Stimulated activated CD8-positive, alpha-beta memory T cell treated with anti-CD3 and anti-CD28 coated beads, Interleukin-12 subunit alpha, Interleukin-12 subunit beta, amount 100 ng/mL, for 24 hours (primary cell): ENCODE measurements around the gene LRRTM4.

ENCODE experiments used
- DNase-seq: peaks from one replicate; pipeline ENCODE4 v3.0.0-alpha.2; 2020; ENCODE audit errors: extremely low read depth

Gene LRRTM4

DNA sequence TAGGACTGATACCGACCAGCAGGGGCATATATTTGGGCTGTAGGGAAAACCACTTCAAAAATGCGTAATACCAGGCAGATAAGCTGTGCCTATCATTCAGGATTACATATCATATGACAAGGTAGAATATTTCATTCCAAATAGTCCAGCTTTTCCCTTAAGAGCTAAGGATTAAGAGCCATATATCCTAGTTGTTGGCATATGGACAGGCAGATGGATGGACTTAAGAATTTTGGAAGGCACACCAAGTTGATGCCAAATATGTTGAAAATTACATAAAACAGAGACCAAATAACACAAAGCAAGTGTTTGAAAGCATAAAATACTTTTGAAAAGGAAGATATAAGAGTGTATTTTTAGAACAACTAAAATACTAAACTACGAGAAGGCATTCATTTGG, 52.1 kb downstream of the LRRTM4 start:
- no peak for DNase-seq

DNA sequence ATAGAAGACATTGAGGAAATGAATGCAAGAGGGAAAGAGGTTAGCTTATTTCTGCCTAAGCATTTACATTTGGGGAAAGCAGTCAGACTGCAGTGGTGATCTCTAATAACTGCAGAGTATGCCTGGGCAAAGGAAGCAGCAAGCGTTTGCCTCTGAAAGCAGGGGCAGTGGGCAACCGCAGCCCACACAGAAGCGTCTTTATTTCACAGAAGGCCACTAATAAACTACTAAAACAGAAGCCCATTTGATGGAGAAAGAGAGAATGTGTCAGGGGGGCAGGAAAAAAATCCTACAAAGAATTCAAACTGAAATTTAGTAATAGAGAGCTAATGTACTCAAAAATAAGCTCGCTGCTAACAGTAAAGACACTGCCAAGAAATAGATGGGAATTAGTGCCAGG, 53.1 kb downstream of the LRRTM4 start:
- DNase-seq, result no peak

DNA sequence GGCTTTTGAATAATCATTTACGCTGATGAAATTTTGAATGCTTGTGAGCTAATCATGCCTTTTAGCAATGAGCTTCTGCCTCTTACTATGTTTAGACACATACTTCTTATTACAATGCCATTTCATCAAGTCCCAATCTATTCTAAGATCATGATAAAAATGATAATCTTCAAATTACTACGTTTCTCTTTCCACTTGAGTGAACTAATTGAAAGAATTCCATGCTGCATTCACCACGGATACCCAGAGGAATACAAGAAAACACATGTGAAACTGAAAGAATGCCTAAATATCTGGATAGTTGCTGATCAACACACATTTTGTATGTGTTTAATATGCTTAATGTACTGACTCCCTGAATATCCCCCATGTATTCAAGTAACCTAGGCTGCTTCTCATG, 62.3 kb downstream of the LRRTM4 start:
- no peak for DNase-seq

DNA sequence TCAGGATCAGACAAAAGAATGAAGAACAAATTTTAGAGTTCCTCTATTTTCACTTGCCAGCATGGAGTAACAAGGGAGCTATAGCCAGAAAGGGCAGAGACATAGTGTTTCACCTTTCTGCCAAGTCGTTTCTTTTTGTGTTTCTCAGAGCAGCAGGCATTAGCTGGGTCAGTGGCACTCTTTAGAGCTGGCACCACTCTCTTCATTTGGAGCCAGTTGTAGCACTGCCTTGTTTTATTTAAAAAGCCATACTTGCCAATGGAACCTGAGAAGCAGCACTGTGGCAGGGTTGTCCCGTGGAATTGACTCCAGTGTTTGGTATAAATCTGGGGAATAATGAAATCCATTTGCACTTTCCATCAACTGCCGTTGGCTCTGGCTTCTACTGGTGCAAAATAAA, 64.0 kb downstream of the LRRTM4 start:
- DNase-seq, result no peak

DNA sequence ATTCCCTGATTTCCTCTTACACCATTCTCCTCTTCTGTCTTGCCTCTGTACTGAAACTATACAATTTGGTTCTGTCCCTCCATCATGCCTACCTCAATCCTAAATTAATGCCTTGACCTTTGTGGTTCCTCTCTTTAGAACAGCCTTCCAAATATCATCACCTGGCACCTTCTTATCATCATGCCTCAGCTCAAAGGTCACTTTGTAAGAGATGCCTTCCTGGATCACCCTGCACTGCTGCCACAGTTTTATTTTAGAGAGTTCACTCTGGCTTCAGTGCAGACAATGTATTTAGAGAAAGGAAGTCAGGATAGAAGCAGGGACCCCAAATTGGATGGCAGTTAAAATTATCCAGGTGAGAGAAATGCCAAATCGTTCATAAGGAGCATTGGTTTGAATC, 64.5 kb downstream of the LRRTM4 start:
- no peak for DNase-seq

DNA sequence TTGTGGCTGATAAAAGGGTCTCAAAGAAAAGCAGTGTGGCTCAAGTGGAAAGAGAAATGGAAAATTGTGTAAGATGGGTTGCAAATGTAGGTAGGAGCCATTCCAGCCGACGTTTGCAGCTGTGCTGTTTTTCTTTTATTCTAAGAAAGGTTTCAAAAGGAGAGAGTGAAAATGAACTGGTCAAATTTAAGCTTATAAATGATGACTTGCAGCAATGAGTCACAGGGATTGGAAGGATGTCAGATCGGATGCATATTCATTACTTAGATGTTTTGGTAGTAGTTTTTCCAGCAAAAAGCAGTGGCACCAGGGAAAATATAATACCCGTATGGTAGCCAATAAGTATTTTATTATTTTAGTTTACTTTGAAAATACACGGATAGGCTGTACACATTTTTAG, 79.1 kb downstream of the LRRTM4 start:
- DNase-seq, result no peak

DNA sequence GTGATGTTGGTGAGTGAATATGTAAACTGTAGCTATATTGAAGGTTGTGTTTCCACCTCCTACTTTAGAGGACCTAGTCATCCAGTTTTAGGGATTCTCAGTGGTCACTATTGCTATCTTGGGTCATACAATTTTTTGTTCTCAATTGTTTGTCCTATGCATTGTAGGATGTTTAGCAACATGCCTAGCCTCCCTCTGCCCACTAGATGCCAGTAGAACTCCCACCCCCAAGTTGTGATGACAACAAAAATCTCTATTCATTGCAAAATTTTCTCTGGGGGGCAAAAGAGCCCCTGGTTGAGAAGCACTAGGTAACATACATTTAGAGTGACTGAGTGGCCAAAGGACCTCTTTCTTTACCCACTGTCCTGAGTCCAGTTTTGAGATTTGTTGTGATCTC, 87.3 kb downstream of the LRRTM4 start:
- DNase-seq, result no peak

DNA sequence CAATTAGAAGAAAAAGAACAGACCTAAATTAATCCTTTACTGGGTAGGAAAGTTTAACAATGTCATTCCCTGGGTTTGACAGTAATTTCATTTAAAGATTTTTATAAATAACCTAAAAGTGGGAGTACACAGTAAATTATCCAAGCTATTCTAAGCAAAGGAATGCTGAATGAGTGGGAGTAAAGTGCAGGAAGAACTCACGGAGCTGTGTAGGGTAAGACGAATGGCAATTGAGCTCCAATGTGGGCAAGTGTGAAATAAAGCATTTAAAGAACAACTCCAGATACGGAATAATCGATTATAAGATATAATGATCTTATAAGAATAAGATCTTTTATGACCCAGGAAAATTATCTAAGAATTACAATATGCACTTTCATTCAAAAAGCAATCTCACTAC, 93.2 kb downstream of the LRRTM4 start:
- no peak for DNase-seq

DNA sequence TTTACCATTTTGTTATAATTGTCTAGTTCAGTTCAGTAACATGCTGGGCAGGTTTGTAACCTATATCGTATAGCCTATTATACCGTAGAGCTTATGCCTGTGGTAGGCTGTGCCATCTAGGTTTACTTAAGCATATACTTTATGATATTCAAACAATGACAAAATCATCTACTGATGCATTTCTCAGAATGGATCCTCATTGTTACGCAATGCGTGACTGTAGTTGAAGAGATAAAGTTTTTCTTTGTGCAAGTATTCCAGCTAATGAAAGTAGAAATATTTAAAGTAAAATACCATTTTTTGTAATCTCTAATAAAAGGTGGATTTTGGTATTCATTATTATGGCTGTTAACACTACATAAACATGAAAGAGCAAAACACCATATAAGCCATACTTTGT, 100.2 kb downstream of the LRRTM4 start:
- no peak for DNase-seq

DNA sequence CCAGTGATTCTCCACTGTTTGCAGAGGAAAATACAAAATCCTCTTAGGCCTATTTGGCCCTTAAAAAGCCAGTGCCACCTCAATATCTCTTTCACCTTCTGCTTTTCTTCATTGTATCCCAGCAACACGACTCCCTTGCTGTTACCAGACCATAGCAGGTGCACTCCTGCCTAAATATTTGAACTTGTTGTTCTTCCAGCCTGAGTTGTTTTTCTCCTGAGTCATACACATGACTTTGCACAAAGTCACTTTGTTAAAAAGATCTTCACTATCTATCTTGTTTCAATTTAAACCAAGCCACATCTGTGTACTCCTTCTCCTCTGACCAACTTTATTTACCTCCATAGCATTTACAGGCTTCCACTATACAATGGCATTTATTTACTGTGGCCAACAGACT, 103.6 kb downstream of the LRRTM4 start:
- no peak for DNase-seq

DNA sequence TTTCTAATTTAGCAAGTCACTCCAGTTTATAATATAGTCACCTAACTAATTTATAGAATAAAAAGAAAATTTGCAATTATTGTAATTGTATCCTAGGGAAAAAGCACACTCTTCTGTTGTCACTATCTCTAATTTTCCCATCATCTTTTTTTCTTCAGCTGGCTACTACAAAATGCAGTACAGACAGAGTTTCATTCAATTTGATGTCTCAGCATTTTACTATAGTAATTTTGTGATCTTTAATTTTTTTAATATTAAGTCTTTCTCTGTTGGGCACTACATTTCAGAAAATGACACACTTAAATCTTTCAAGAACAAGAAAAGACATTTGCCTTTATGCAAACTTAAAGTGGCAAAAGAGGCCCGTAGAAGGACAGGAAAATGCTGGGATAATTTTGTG, 118.0 kb downstream of the LRRTM4 start:
- no peak for DNase-seq

DNA sequence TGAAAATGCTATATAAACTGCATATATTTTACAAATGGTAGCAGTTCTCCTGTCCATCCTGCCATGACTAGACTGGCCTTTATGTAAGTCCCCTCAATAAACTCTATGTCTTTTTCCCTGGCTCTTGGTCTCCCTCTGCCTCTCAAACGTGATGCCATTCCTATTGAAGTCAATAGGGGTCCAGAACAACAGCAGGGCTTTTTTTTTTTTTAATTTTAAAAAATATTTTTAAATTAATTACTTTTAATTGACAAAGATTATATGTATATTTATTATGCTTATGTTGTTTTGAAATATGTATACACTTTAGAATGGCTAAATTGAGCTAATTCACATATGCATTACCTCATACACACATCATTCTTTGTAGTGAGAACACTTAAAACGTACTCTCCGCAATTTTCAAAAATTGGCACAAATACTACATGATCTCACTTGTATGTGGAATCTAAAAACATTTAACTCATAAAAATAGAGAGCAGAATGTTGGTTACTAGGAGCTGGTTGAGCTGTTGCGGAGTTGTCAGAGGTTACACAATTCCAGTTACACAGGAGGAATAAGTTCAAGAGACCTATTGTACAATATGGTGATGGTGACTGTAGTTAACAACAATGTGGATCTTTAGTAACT, 123.1 kb downstream of the LRRTM4 start:
- DNase-seq, result no peak

DNA sequence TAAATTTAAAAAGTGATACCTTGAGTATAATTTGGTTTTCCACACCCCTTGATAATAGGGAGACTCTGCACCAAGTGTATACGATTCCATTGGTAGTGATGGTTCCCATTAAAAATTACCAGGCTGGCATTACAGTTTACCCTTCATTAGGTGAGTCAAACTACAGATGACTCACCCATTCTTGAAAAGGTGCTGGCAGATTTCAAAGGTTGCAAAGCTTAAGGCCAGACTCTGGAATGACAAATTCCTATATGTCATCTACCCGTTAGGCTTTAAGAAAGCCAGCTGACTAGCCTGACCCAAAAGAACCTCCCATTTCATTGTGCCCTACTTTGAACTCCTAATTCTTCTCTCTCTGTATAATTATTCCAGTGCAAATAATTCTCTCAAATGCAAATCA, 124.4 kb downstream of the LRRTM4 start:
- no peak for DNase-seq

DNA sequence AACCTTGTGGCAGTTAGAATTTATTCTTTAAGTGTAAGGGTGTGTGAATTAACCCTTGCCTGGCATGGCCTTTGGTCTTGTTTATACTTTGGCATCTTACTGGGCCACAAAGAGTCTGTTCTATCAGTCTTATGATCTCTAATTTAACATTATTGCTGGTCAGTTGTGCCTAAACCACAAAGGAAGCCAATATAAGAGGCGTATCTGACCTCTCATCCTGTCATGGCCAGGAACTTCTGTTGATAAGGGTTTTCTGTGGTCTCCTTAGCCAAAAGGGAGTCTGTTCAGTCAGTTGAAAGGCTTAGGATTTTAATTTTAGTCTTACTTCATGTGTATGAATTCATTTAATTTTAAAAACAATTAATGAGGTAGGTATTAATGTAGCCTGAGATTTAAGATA, 127.2 kb downstream of the LRRTM4 start:
- DNase-seq, result no peak

DNA sequence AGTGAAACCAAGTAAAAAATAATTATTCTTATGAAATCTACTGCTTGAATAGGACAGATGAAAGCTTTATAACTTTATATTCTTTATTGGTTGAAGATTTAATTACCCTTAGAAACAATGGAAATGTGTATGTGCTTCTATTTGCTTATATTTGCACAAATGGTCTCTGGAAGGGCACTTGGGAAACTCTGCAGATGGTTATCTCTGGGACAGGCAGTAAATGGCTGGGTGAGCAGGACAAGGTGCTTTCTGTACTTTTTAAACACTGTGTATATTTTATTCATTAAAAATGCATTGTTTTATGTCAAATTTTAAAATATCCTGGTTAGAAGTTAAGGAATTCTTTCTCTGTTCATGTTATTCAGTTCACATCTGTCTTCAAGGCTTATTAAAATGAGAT, 131.1 kb downstream of the LRRTM4 start:
- DNase-seq, result no peak

DNA sequence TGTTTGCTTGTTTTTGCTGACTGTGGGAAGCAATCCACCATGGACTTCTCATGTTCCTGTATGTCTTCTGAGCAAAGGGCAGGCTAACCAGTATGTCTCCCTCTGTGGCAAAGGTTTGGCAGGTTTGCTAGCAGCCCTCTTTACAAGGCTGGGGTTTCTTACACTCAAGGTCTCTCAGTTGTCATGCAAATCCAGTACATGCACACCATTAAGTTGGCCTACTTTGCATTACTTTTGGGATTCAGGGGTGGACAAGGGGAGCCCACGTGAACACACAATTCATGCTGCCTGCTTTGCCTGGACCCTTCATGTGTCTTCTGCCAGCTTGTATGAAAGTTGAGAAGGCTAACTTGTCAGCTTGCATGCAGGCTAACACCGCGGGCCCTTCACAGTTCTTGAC, 134.9 kb downstream of the LRRTM4 start:
- DNase-seq, result no peak

DNA sequence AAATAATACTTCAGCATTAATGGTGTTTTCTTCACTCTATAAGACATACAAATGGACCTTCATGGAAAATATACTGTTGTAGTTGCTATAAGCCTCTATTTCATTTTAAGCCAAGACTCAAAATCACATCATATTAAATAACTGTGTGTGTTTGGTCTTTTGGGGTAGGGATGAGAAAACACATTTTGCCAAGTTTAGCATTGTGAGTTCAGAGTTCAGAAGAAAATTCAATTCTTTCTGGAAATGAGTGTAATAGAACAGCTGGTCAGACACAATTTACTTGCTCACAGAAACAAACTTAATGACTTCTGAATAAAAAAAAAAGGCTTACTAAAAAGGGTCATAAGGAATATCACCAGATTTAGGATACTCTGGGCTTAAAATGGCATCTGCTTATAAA, 149.5 kb downstream of the LRRTM4 start:
- DNase-seq, result no peak

DNA sequence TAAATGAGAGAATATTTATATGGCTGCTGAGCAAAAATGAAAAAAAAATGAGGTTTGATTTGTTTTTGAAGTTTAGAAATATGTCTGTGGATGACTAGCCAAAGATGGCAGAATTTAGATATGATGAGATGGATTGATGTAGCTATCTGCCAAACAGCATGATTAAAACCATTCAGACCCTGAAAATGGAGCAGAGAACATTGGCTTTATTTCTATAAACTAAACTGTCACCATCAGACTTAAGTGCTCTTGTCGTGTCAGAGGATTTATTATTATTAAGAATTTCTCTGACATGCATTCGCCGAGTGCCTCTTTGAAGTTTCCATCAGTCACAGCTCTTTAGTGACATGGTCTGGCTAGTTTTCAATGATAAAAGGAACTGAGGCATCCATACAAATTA, 151.7 kb downstream of the LRRTM4 start:
- no peak for DNase-seq

DNA sequence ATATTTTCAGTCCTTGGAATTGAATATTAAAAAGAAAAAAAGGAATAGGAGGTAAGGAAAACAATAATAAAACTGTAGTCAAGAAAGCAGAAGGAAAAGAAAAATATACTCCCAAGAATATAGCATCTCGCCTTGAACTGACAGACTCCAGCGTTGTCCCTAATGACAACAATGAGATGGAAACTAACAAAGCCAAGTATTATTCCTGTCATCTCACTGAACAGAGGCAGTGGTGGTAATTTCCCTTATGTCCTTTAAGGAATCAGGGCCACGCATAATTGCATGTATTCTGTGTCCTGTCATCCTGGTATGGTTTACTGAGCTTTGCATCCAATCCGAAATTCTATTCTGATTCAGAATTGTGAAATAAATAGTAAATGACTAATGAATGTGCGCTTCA, 158.9 kb downstream of the LRRTM4 start:
- no peak for DNase-seq

DNA sequence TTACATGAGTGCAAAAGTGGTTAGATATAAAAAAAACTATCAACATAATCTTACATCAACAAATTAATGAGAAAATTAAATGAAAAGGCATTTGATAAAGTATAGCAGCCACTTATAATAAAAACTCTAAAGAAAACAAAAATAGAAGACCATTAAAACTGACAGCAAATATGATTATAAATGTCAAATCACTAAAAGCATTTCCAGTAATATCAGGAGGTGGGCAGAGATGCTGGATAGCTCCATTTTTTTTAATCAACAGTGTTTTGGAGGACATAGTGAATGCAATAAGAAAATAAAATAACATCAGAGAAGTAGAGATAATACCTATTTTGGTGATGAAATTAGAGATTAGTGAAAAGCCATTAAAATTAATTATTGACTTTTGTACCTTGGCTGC, 173.4 kb downstream of the LRRTM4 start:
- DNase-seq, result no peak

DNA sequence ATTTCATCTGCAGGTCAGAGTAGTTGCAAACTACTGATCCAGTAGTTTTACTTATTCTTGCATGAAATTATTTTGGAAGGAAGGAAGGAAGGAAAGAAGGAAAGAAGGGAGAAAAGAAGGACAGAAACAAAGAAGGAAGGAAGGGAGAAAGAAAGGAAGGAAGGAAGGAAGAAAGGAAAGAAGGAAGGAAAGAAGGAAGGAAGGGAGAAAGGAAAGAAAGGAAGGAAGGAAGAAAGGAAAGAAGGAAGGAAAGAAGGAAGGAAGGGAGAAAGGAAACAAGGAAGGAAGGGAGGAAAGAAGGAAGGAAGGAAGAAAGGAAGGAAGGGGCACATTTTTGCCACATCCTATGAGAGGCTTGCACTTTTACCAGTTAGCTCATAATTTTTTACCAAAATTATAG, 186.2 kb downstream of the LRRTM4 start:
- no peak for DNase-seq

DNA sequence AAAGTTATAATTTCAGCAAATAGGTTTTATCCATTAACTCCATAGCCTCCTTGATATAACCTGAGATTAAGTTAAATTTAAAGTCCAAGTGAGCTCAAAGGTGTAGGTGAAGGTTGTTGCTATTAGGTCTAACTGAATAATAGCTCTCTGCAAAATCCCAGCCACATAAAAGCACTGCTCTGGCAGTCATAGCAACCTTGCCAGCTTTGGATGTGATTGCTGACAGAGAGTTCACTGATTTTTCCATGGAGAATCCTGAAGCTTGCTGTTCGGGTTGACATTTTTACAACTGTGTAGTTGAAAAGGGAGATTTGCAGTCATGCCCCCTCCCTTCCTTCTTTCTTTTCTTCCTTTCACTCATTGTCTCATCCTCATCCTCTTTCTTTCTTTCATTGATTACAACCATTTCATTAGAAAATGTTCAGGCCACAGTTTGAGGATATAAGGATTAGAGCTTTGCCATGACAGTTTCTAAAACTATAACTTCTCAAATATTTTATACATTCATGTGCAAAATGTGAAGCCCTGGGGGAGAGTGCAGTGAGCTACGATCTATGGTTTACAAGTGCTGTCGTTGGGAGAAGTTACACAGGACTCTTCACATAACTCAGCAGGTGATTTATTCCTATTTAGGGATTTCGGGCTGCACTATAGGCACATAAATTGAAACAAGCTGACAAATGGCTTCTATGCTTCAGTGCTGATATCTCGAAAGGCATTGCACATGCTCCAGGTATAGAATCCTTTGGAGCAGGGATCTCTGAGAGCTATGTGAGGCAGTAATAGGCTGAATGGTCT, 193.8 kb downstream of the LRRTM4 start:
- no peak for DNase-seq

DNA sequence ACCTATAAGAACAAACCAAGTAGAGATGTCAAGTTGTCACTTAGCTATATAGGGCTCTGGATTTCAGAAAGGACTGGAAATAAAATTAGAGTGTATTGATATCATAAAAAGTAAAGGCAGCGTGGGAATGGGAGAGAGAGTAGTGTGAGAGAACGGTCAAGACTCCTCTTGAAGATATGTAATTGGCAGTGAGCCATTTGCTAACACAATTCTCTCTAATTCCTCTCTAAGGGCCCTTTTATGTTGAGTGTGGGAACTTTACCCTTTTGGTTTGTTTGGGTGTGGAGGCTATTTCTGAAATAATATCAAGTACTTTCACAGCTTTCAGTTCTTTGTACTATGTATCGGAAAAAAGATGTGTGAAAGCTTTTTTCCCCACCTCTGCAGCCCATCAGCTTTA, 196.8 kb downstream of the LRRTM4 start:
- DNase-seq, result no peak

DNA sequence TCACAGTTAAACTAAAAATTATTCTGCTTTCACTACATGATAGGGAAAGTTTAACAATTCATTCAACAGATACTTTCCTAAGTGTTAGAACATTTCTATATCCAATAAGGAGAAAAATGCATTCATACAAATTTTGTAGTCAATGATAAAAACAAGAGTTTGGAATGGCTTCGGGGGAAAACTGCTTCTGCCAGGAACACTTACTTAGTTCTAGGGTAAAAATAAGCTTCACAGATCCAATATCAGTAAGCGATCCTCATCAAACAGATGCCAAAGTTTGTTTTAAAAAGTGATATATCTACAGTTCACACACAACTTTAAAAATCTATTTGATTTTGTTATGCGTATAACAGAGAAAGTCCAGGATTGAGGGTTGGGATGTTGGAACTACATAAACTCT, 199.7 kb downstream of the LRRTM4 start:
- DNase-seq, result no peak
